ENCODE data around the gene IQSEC1.

Gene IQSEC1

DNA sequence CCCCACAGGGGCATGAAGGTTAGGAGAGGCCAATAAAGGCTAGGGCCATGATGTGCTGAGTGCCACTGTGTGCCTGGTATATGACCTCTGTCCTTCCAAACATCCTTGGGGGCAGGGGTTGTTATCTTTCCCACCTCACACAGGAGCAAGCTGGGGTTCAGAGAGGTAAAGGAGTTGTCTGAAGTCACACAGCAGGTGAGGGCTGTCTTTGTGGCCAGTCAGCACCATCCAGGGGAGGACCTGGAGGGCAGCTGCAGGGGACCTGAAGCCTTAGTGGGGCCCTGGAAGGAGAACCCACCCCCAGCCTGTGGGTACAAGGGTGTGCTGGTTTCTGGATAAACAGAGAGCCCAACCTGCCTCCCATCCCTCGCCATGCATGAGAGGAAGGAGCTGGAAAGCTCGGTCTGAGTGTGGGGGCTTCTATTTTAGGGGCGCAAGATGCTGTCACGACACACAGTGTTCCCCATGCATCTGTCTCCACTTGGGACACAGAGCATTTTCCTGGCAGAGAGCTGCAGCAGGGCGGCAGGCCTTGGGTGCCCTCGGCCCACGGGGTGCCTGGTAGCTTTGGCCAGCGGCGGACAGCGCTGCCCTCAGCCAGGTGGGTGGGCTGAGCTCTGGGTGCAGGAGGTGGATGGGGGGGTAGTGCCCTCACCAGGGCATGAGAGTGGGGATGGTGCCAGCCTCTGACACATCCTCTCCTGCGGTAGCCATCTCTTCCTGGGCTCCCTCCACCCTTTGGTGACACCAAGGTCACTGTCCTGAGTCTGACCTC, 14.7 kb downstream of the IQSEC1 start:
- DNase-seq (ENCODE audit: low read depth) = no peak
- H3K4me3 ChIP-seq (ENCODE audit: control insufficient read depth, low read depth, low read length) = no peak overlapping the region
- TF ChIP-seq, protein P1, sequence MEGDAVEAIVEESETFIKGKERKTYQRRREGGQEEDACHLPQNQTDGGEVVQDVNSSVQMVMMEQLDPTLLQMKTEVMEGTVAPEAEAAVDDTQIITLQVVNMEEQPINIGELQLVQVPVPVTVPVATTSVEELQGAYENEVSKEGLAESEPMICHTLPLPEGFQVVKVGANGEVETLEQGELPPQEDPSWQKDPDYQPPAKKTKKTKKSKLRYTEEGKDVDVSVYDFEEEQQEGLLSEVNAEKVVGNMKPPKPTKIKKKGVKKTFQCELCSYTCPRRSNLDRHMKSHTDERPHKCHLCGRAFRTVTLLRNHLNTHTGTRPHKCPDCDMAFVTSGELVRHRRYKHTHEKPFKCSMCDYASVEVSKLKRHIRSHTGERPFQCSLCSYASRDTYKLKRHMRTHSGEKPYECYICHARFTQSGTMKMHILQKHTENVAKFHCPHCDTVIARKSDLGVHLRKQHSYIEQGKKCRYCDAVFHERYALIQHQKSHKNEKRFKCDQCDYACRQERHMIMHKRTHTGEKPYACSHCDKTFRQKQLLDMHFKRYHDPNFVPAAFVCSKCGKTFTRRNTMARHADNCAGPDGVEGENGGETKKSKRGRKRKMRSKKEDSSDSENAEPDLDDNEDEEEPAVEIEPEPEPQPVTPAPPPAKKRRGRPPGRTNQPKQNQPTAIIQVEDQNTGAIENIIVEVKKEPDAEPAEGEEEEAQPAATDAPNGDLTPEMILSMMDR (conservative IDR thresholded peaks at IDR 0.05; ENCODE audit: control insufficient read depth, insufficient read depth, low read depth, low read length) = no peak

DNA sequence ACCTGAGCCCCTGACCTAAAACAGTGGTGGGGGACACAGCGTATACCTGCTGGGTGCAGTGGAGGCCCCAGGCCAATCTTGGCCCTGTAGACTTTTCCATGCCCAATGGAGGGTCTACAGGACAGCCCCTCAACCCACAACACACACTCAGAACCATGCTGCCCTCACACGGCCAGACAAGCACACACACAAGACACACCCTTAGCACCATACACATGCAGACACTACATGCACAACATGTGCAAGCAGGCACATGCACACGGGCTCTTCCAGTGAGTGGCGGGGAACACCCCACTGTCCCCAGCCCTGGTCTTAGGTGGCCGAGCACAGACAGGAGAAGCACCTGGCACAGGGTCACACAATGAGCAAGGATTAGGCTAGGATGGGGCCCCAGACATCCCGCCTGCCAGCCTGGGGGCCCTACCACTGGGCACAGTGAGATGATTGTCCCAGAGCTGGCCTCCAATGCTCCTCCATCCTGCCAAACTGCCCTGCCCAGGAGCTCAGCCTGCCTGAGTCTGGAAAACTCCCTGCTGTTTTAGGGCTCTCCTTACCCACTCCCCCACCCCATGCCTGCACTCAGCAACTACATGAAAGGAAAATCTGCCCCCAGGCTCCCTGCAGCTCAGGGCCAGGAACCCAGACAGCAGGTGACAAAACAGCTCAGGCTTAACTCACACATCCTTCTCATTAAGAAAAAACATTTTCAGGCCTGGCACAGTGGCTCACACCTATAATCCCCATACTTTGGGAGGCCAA, 15.8 kb downstream of the IQSEC1 start:
- no peak overlapping the region for H3K4me3 ChIP-seq (ENCODE audit: control insufficient read depth, low read depth, low read length)
- no peak for DNase-seq (ENCODE audit: low read depth)
- TF ChIP-seq, protein P1 (conservative IDR thresholded peaks at IDR 0.05; ENCODE audit: control insufficient read depth, insufficient read depth, low read depth, low read length) = no peak

DNA sequence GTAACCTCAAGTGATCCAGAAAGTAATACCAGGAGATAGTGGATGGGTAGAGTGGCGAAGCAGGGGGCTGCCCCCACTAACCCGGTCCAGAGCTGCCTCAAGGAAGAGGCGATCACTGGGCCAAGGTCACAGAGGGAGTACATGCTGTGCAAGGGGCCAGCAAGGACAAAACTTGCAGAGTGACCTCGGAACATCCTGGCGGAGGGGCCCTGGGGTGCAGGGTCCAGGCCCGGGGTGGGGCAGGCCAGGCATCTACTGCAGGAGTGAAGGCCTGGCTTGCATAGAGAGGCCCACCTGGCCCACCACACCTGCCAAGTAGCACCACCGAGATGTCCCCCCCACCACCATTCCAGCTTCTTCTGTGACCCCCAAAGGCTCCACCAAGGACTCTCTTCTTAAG, 17.6 kb downstream of the IQSEC1 start:
- TF ChIP-seq, protein P1 (conservative IDR thresholded peaks at IDR 0.05; ENCODE audit: control insufficient read depth, insufficient read depth, low read depth, low read length) = no peak
- DNase-seq (ENCODE audit: low read depth) = no peak
- no peak overlapping the region for H3K4me3 ChIP-seq (ENCODE audit: control insufficient read depth, low read depth, low read length)

DNA sequence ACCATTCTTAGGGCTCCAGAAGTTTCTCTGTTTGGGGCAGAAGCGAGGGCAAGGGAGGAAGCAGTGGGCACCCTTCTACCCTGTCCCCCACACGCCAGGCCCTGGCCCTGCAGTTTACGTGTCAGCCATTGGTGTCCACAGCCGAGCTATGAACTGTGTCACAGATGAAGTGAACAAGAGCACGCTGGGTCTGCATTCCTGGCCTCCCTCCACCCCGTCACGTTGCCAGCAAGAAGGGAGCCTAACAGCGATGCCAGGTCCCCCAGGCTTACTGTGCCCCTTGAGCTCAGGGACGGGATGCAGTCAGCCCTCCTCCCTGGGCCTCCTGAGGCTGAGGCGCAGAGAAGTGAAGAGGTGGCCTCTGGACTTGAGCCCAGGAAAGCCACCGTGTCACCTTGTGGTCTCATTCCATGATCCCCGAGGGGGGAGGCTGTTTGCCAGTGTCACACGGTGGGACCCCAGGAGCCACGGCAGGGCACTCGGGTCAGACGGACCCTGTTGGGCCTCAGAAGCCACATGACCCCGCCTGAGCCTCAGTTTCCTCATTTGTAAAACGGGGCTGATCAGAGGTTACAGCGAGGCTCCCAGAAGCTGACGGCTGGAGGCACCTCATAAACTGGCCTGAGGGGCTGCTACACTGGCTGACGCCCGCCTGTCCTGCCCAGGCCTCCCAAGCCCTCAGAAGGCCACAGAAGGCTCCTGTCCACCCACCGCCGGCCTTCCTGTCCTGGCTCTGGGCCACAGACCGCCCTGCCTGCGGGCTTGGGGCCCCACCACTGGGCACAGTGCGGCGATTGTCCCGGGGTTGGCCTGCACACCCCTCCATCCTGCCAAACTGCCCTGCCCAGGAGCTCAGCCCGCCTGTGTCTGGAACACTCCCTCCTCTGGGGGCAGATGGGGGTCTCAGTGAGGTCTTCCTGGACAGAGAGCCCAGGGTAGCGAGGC, 18.6 kb downstream of the IQSEC1 start:
- no peak overlapping the region for H3K4me3 ChIP-seq (ENCODE audit: control insufficient read depth, low read depth, low read length)
- TF ChIP-seq, protein P1 (conservative IDR thresholded peaks at IDR 0.05; ENCODE audit: control insufficient read depth, insufficient read depth, low read depth, low read length) = no peak
- no peak for DNase-seq (ENCODE audit: low read depth)

DNA sequence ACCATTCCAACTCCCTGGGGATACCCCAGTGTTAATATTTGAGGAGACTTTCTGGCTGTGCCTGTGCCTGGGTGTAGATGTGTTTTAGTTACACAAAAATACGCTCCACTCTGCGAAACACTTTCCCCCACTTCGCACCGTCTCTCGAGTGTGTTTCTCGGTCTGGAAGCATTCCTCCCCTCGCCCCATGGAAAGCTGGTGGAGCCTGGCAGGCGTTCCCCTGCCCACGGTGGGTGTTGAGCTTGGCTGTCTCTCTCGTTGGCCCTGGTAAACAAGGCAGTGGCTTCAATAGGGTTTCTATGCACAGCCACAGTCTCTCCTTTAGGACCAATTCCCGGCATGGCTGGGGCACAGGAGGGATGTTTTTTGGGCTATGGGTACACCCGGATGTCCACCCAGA, 19.3 kb downstream of the IQSEC1 start:
- H3K4me3 ChIP-seq (ENCODE audit: control insufficient read depth, low read depth, low read length) = no peak overlapping the region
- TF ChIP-seq, protein P1 (conservative IDR thresholded peaks at IDR 0.05; ENCODE audit: control insufficient read depth, insufficient read depth, low read depth, low read length) = no peak
- no peak for DNase-seq (ENCODE audit: low read depth)

DNA sequence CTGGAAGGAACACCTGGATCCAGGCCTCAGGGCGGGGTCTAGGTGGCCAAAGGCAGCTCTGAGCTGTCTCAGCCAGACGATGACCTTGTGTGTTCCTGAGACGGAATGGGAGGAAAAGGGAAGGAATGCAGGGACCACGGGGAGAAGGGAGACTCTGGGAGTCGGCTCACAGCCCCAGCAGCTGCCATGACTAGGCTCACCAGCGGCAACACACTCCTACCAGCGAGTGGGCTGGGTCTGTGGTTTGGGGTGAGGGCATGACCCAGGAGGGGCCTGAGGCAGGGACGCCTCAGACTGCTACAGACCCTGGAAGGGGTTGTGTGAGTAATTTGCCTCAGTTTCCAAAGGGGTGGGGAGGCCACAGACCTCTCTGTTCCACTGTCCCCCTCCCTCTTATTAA, 19.8 kb downstream of the IQSEC1 start:
- TF ChIP-seq, protein P1 (conservative IDR thresholded peaks at IDR 0.05; ENCODE audit: control insufficient read depth, insufficient read depth, low read depth, low read length) = no peak
- no peak for DNase-seq (ENCODE audit: low read depth)
- no peak overlapping the region for H3K4me3 ChIP-seq (ENCODE audit: control insufficient read depth, low read depth, low read length)

Measured in fibroblast of mammary gland (primary cell).